Kidney (tissue), 14 donors: ENCODE measurements around the gene C22orf42. TPM values are rescaled to one million over a fixed set of nuclear protein-coding genes. Genes with fewer than 3 reads are reported as not detected.
"Not testable (repeated sequence)": the region's sequence is repeated elsewhere in the genome, so short reads cannot be mapped to it uniquely, and the experiment has no call there.

Experiments
- DNase-seq, 5 donors: peaks; one replicate each; pipeline ENCODE4 v3.0.0-alpha.2; 2013 to 2020
- FAIRE-seq: peaks from 2 replicates; lab custom pipeline; 2012; peaks lifted over from hg19 to GRCh38; lab: Jason Lieb, UNC
- H3K27ac ChIP-seq, 2 donors: one replicate each; pipeline ENCODE4 v1.7.0; 2013; ENCODE audit warnings: low read depth in 2 of 2, low read length in 2 of 2, inconsistent platforms in 1 of 2
- H3K27me3 ChIP-seq: one replicate; pipeline ENCODE4 v1.7.1; 2013; ENCODE audit warnings: low read length, inconsistent platforms; ENCODE audit not compliant: control insufficient read depth, insufficient read depth
- H3K36me3 ChIP-seq, 3 donors: one replicate each; pipeline versions ENCODE4 v1.7.0 to v1.7.1; 2013; ENCODE audit warnings: low read length in 3 of 3, control low read depth in 1 of 3, inconsistent platforms in 1 of 3; ENCODE audit not compliant: insufficient read depth in 3 of 3, control insufficient read depth in 2 of 3
- H3K4me1 ChIP-seq, 3 donors: one replicate each; pipeline versions ENCODE4 v1.7.0 to v1.7.1; 2013; ENCODE audit warnings: low read length in 3 of 3, inconsistent platforms in 1 of 3, low read depth in 1 of 3; ENCODE audit not compliant: control insufficient read depth in 2 of 3, insufficient read depth in 2 of 3
- H3K4me3 ChIP-seq, 3 donors: one replicate each; pipeline versions ENCODE4 v1.7.0 to v1.8.1; 2013; ENCODE audit warnings: low read length in 3 of 3, control low read depth in 1 of 3, inconsistent platforms in 1 of 3
- H3K9ac ChIP-seq, 3 donors: one replicate each; pipeline versions ENCODE4 v1.7.0 to v1.7.1; 2013; ENCODE audit warnings: low read length in 3 of 3, control low read depth in 1 of 3, inconsistent platforms in 1 of 3
- H3K9me3 ChIP-seq, 3 donors: one replicate each; pipeline versions ENCODE4 v1.7.0 to v1.7.1; 2013; ENCODE audit warnings: low read length in 3 of 3, control low read depth in 1 of 3, inconsistent platforms in 1 of 3; ENCODE audit not compliant: control insufficient read depth in 2 of 3, insufficient read depth in 1 of 3
- CTCF ChIP-seq: IDR thresholded peaks from 3 replicates; pipeline ENCODE4 v1.5.1; 2012; ENCODE audit warnings: mild to moderate bottlenecking, moderate library complexity, borderline replicate concordance; ENCODE audit not compliant: insufficient read depth; ENCODE audit errors: extremely low read depth
- intact Hi-C: fragments of 100-400 bp; cut with DNase I; formaldehyde crosslinking; loops from one replicate; pipeline ENCODE4 v1.11.1; 2022
- polyA plus RNA-seq: library from polyadenylated mRNA; stranded (reverse); fragments of 350-450 nt; fragmentation: Illumina TruSeq; extraction: RNeasy Lipid Tissue Mini Kit (QIAGEN cat#74804); gene quantifications from one replicate; pipeline ENCODE4 v1.2.3, GENCODE V29; 2014; ENCODE audit warnings: low read depth, low replicate concordance; ENCODE audit not compliant: insufficient read depth
- total RNA-seq: library from RNA; stranded (reverse); fragmentation: NEBNext Ultra II Directional; extraction: Animal tissue kit (Norgen Biotek cat#: 25700); gene quantifications from one replicate; pipeline ENCODE4 v1.2.1, GENCODE V29; 2021
- donor health status: control.
- donor health status: control.
- donor health status: control.
- donor health status: control.
- donor health status: control.
- donor health status: DM: yes; HTN: yes; CAD: no.
- donor health status: Normal renal cell carcinoma (clear cell type).

The C22orf42 gene
- total and polyA plus RNA-seq, 2 donors from 2014 or later = not detected

GRCh38 chr22:32175115-32175514 lies 16.0 kb upstream of the C22orf42 start:
- H3K27me3 ChIP-seq = peaks cover 7% of the 10 kb centered on the region
- TF ChIP-seq CTCF = no peak
- no peak overlapping the region for H3K4me3 ChIP-seq
- no peaks in the 10 kb centered on the region for H3K9me3 ChIP-seq
- FAIRE-seq (no peak), DNase-seq (no peak)
- intact Hi-C loops = no loop called here
- H3K27ac ChIP-seq = no peak overlapping the region
- H3K9ac ChIP-seq = no peak overlapping the region
- H3K4me1 ChIP-seq = no peaks in the 10 kb centered on the region
- no peaks in the 10 kb centered on the region for H3K36me3 ChIP-seq

GRCh38 chr22:32165681-32166080 lies 6.6 kb upstream of the C22orf42 start:
- intact Hi-C loops = no loop called here
- TF ChIP-seq CTCF = no peak
- Histone ChIP-seq H3K4me3 (no peak overlapping the region), H3K4me1 (no peaks in the 10 kb centered on the region), H3K9me3 (no peaks in the 10 kb centered on the region), H3K9ac (no peak overlapping the region), H3K36me3 (no peaks in the 10 kb centered on the region), H3K27me3 (no peaks in the 10 kb centered on the region), H3K27ac (no peak overlapping the region)
- no peak for DNase-seq
- FAIRE-seq = no peak

GRCh38 chr22:32164075-32164860 lies 5.2 kb upstream of the C22orf42 start:
- DNase-seq (no peak), FAIRE-seq (no peak)
- Histone ChIP-seq H3K27ac (no peak overlapping the region), H3K4me1 (no peaks in the 10 kb centered on the region), H3K27me3 (no peaks in the 10 kb centered on the region), H3K9ac (no peak overlapping the region), H3K36me3 (no peaks in the 10 kb centered on the region), H3K9me3 (no peaks in the 10 kb centered on the region), H3K4me3 (no peak overlapping the region)
- intact Hi-C loops = no loop called here
- TF ChIP-seq CTCF = no peak

- intact Hi-C loops, H3K27me3 ChIP-seq, H3K9me3 ChIP-seq, FAIRE-seq, H3K36me3 ChIP-seq, DNase-seq, H3K27ac ChIP-seq, H3K4me3 ChIP-seq, H3K4me1 ChIP-seq, H3K9ac ChIP-seq: not testable (repeated sequence)
These were observed 1.3 kb upstream of the C22orf42 start for GRCh38 chr22:32160411-32160810.

GRCh38 chr22:32157632-32158031 lies 1.5 kb downstream of the C22orf42 start:
- H3K27ac ChIP-seq, FAIRE-seq, DNase-seq, H3K4me1 ChIP-seq, H3K36me3 ChIP-seq, H3K9me3 ChIP-seq, H3K27me3 ChIP-seq, H3K4me3 ChIP-seq, intact Hi-C loops, H3K9ac ChIP-seq: not testable (repeated sequence)

- H3K4me3 ChIP-seq, H3K27ac ChIP-seq, intact Hi-C loops, H3K27me3 ChIP-seq, DNase-seq, H3K9me3 ChIP-seq, H3K36me3 ChIP-seq, H3K4me1 ChIP-seq, H3K9ac ChIP-seq, FAIRE-seq: not testable (repeated sequence)
These were observed 4.4 kb downstream of the C22orf42 start for GRCh38 chr22:32154727-32155126.
